ENCODE measurements around the gene DENND4B. TPM values are rescaled to one million over a fixed set of nuclear protein-coding genes. Genes with fewer than 3 reads are reported as not detected.

The DENND4B gene
- total and polyA plus RNA-seq, 10 of the 15 experiments (the other 5 are each of a cell fraction or from before 2014, with no cell fraction given), result 12.0 to 74.8 (median 22.7) TPM

DNA sequence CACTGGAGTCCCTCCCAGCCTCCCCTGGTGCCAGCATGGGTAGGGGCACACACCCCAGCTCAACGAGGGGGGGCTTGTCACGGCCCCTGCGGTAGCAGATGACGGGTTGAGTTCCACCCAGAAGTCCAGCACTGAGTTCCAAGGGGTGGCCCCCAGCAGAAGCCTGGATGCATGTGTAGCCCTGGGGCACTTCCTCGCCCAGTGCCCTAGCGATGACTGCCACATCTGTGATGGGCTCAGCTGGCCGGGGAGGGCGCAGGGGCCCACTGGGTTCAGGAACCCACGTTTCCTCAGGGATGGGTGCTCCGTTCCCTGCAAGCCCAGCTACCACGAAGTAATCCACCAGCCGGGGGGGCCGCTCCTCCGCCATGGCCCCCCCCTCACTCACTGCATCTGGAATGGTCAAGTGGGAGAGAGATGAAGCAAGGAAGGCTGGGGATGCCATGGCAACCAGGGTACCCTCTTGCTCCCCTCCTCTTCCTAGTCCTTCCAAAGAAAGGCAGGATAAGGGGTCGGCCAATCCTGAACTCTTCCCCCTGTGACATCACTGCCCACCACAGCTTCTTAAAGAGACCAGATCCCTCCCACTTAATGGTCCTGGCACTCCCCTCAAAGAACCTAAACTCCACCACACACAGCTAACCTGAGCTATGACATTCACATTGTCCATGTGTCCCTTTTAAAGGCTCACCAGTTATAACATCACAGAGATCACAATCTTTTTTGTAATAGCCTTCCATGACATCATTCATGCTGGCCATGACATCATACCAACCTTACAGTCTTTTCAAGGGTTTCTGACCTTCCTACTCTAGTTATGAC is 2.3 kb downstream of the DENND4B start (continued):
- TF ChIP-seq, protein P1, sequence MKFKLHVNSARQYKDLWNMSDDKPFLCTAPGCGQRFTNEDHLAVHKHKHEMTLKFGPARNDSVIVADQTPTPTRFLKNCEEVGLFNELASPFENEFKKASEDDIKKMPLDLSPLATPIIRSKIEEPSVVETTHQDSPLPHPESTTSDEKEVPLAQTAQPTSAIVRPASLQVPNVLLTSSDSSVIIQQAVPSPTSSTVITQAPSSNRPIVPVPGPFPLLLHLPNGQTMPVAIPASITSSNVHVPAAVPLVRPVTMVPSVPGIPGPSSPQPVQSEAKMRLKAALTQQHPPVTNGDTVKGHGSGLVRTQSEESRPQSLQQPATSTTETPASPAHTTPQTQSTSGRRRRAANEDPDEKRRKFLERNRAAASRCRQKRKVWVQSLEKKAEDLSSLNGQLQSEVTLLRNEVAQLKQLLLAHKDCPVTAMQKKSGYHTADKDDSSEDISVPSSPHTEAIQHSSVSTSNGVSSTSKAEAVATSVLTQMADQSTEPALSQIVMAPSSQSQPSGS (IDR thresholded peaks at IDR 0.05; ENCODE audit: low read length), result peak; percentile 69; the same call in 1 of the 2 replicates
- no peak for TF ChIP-seq HDAC6 (IDR thresholded peaks at IDR 0.05; ENCODE audit: unreplicated experiment)

DNA sequence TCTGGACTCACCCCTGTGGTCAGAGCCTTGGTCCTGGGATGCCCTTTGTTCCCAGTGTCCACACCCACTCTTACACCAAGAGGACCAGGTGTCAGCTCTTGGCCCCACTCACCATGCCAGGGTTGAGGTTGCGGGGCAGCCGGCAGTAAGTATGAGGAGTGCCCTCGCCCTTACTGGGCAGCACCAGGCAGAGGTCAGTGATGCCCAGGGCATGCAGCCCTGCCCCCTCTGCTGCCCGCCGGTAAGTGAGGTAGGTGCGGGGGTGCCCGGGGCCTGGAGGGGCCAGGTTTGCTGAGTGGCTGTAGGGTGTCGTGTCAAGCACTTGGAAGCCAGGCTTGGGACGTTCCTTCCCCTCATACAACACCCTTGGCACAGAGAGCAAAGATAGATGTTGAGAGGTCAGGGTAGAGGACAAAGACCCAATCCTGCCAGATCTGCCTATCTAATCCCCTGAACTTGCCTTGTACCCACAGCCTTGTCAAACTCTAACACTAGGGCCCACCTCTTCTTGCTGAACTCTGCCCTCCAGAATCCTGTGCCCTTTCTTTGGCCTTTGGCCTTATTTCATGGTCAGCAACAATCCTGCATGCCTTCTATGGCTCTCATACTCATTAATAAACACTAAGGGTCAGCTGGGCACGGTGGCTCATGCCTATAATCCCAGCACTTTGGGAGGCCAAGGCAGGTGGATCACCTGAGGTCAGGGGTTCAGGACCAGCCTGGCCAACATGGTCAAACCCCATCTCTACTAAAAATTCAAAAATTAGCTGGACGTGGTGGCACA is 3.6 kb downstream of the DENND4B start:
- peaks cover 18% of the 10 kb centered on the region for H3K4me1 ChIP-seq (ENCODE audit: control insufficient read depth, insufficient read depth, low read length)
- H3K9ac ChIP-seq (ENCODE audit: control insufficient read depth, insufficient read depth, low read length), result no peak overlapping the region
- no TSS peak for BruUV-seq (replicated peaks)
- no peaks in the 10 kb centered on the region for H3K9me3 ChIP-seq (replicated peaks; ENCODE audit: control insufficient read depth, insufficient read depth, low read length)
- H2AFZ ChIP-seq (ENCODE audit: control insufficient read depth, low read depth, low read length), result no peak overlapping the region
- in situ Hi-C loops (cut with MboI), result no loop called here
- H3K27me3 ChIP-seq (replicated peaks in 1 of 2; ENCODE audit: control insufficient read depth in 2 of 2, insufficient read depth in 2 of 2, low read length in 1 of 2), result no peaks in the 10 kb centered on the region
- FAIRE-seq (no peak), ATAC-seq (no peak), DNase-seq (ENCODE audit: low read depth, low spot score) (no peak)
- WGBS (ENCODE audit: insufficient coverage, insufficient replicate concordance, low lambda C conversion rate, missing lambda C conversion rate), result 98% methylated on average over 11 of the region's 11 CpGs
- peaks cover 8 to 18% of the 10 kb centered on the region in 2 experiments; a peak in 3 of 4 replicates for H3K36me3 ChIP-seq (ENCODE audit: control insufficient read depth in 2 of 2, insufficient read depth in 2 of 2, low read length in 1 of 2)
- ChIA-PET SMC1A (ENCODE audit: uncharacterized antibody, unreplicated experiment) (interaction anchor here (1.0 to 4.5 kb wide), 4 partner anchors 13 to 22 kb away, joined by 3 to 59 read pairs (median 10); partner anchors contain the start of gene GATAD2B), RAD21 (ENCODE audit: unreplicated experiment) (interaction anchor here (1.3 to 4.9 kb wide), 3 partner anchors 20 to 24 kb away, joined by 3 to 55 read pairs (median 34); partner anchors contain the start of genes CREB3L4 and GATAD2B), CTCF (interaction anchor here (1.1 to 4.8 kb wide), 3 partner anchors 22 to 122 kb away, joined by 4 to 54 read pairs (median 10); partner anchors contain the start of gene GATAD2B), POLR2A (interaction anchor here (0.6 to 5.3 kb wide), 5 partner anchors 19 to 329 kb away, joined by 3 to 83 read pairs (median 43); partner anchors contain the start of genes CREB3L4, GATAD2B and SLC39A1)
- no peak overlapping the region; the same call in 1 of the 2 replicates for H3K4me2 ChIP-seq (ENCODE audit: control insufficient read depth, insufficient read depth)
- H3K27ac ChIP-seq (ENCODE audit: control insufficient read depth, insufficient read depth), result no peak overlapping the region
- no peaks in the 10 kb centered on the region for H4K20me1 ChIP-seq (ENCODE audit: control insufficient read depth, insufficient read depth)
- peaks cover 28% of the 10 kb centered on the region for H3K79me2 ChIP-seq (ENCODE audit: control insufficient read depth, insufficient read depth, low read length)
- intact Hi-C loops (cut with micrococcal nuclease; ENCODE audit: unreplicated experiment), result no loop called here
- H3K4me3 ChIP-seq, result no peak overlapping the region
- TF ChIP-seq RUNX3 (IDR thresholded peaks at IDR 0.05; ENCODE audit: low read length), result no peak
- TF ChIP-seq PML (IDR thresholded peaks at IDR 0.05; ENCODE audit: low read length), result no peak
- TF ChIP-seq, protein P2, sequence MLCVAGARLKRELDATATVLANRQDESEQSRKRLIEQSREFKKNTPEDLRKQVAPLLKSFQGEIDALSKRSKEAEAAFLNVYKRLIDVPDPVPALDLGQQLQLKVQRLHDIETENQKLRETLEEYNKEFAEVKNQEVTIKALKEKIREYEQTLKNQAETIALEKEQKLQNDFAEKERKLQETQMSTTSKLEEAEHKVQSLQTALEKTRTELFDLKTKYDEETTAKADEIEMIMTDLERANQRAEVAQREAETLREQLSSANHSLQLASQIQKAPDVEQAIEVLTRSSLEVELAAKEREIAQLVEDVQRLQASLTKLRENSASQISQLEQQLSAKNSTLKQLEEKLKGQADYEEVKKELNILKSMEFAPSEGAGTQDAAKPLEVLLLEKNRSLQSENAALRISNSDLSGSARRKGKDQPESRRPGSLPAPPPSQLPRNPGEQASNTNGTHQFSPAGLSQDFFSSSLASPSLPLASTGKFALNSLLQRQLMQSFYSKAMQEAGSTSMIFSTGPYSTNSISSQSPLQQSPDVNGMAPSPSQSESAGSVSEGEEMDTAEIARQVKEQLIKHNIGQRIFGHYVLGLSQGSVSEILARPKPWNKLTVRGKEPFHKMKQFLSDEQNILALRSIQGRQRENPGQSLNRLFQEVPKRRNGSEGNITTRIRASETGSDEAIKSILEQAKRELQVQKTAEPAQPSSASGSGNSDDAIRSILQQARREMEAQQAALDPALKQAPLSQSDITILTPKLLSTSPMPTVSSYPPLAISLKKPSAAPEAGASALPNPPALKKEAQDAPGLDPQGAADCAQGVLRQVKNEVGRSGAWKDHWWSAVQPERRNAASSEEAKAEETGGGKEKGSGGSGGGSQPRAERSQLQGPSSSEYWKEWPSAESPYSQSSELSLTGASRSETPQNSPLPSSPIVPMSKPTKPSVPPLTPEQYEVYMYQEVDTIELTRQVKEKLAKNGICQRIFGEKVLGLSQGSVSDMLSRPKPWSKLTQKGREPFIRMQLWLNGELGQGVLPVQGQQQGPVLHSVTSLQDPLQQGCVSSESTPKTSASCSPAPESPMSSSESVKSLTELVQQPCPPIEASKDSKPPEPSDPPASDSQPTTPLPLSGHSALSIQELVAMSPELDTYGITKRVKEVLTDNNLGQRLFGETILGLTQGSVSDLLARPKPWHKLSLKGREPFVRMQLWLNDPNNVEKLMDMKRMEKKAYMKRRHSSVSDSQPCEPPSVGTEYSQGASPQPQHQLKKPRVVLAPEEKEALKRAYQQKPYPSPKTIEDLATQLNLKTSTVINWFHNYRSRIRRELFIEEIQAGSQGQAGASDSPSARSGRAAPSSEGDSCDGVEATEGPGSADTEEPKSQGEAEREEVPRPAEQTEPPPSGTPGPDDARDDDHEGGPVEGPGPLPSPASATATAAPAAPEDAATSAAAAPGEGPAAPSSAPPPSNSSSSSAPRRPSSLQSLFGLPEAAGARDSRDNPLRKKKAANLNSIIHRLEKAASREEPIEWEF (IDR thresholded peaks at IDR 0.05; ENCODE audit: insufficient replicate concordance, low read depth, low read length), result no peak
- no peak for TF ChIP-seq BHLHE40 (IDR thresholded peaks at IDR 0.05; ENCODE audit: borderline replicate concordance in 1 of 2, low read depth in 2 of 2, low read length in 1 of 2)
- no peak for TF ChIP-seq POLR2A (IDR thresholded peaks at IDR 0.05; ENCODE audit: low read depth, low read length)
- TF ChIP-seq TARDBP (IDR thresholded peaks at IDR 0.05; ENCODE audit: borderline replicate concordance), result no peak
- TF ChIP-seq MYB (IDR thresholded peaks at IDR 0.05; ENCODE audit: borderline replicate concordance, low read depth, low read length), result no peak
- TF ChIP-seq, protein P3, sequence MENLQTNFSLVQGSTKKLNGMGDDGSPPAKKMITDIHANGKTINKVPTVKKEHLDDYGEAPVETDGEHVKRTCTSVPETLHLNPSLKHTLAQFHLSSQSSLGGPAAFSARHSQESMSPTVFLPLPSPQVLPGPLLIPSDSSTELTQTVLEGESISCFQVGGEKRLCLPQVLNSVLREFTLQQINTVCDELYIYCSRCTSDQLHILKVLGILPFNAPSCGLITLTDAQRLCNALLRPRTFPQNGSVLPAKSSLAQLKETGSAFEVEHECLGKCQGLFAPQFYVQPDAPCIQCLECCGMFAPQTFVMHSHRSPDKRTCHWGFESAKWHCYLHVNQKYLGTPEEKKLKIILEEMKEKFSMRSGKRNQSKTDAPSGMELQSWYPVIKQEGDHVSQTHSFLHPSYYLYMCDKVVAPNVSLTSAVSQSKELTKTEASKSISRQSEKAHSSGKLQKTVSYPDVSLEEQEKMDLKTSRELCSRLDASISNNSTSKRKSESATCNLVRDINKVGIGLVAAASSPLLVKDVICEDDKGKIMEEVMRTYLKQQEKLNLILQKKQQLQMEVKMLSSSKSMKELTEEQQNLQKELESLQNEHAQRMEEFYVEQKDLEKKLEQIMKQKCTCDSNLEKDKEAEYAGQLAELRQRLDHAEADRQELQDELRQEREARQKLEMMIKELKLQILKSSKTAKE (IDR thresholded peaks at IDR 0.05; ENCODE audit: low read depth, poor library complexity, severe bottlenecking), result no peak

Data from GM12878 (cell line).